GM19043 (cell line): Measurements from ENCODE around the gene DHDH.
A peak's percentile ranks its signal among the peaks of the same experiment; 100 is the strongest.

ENCODE experiments used
- ATAC-seq: cut with Tn5 transposase; IDR thresholded peaks from one replicate; pipeline ENCODE4 v1.9.1; 2021; ENCODE audit warnings: low read depth; ENCODE audit not compliant: unreplicated experiment

The DHDH gene

GRCh38 chr19:48989701-48990291, 56.3 kb downstream of the DHDH start:
- ATAC-seq = no peak

- ATAC-seq = no peak
Measured at GRCh38 chr19:48990400-48990799, 56.9 kb downstream of the DHDH start.

GRCh38 chr19:48991011-48991609, 57.6 kb downstream of the DHDH start:
- ATAC-seq = no peak

GRCh38 chr19:48991873-48992580, 58.5 kb downstream of the DHDH start:
- ATAC-seq = no peak

- no peak for ATAC-seq
Measured at GRCh38 chr19:48992581-48993174, 59.2 kb downstream of the DHDH start.

DNA sequence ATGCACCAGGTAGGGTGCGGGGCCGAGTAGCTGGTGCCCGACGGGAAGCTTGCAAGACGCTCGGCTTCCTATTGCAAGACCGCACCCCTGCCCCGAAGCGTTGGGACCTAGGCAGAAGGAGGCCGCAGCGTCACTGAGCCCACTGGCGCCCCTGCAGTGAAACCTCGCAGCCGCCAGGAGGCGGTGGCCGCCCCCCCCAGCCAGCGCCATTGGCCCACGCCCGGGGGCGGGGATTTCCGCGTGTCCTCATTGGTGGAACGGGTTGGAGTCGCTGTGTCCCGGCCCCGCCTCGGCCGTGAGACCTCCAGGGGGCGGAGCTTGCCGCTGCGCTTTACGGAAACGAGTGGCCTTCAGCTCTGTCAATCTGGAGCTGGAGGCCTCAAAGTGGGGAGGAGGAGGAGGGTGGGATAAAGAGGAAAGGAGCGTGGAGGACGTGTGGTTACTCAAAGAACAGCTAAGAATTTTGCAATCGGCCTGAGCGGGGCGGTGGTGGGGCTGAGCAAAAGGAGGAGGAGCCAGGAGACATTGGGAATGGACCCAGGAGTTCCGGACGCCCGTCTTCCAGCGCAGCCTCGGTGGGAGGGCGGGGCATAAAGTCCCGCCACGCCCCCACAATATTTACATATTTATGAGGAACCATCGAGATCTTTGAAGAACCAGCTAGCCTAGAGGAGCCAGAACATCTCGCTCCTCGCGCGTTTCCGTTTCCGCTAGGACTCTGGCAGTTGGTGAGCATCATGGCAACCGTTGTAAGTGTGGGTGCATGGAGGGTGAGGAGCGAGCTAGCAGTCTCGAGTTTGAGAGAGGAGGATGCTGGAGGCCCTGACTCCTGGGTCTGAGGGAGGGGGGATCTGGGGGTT, 59.9 kb downstream of the DHDH start, which contains the start of the genes GYS1 and RUVBL2:
GYS1 (minus strand) TSS at position 135 of the 860 bp plus-strand sequence. CDS start 197 bp downstream, outside the sequence.
RUVBL2 (plus strand) TSS at position 713 of the 860 bp plus-strand sequence; CDS start at position 738, 25 bp downstream.
- peak; percentile 87 for ATAC-seq

DNA sequence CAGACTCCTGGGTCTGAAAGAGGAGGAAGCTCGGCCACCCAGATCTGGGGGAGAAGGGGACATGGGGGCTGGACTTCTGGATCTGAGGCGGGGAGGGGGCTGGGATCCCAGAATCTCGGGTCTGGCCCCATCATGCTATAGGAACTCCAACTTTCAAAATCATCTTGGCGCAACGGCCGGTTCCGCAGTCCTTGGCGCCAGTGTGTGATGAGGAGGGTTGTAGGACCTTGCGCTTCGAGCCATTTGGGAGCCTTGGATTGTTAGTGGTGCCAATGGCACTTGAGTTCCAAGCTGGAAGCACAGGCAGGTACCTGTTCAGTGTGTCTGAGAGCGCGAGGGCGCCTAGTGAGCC, 60.5 kb downstream of the DHDH start:
- no peak for ATAC-seq
